BLaER1 (cell line): ENCODE data around the gene ATG9A.

Experiments
- H3K27ac ChIP-seq: shearing (Covaris generic); formaldehyde crosslinking; 2 replicates; pipeline ENCODE4 v1.8.1; 2022
- H3K27me3 ChIP-seq: shearing (Covaris generic); formaldehyde crosslinking; 2 replicates; pipeline ENCODE4 v1.8.1; 2022
- H3K36me3 ChIP-seq: shearing (Covaris generic); formaldehyde crosslinking; 2 replicates; pipeline ENCODE4 v1.8.1; 2022
- H3K4me1 ChIP-seq: shearing (Covaris generic); formaldehyde crosslinking; 2 replicates; pipeline ENCODE4 v1.8.1; 2022
- H3K4me2 ChIP-seq: shearing (Covaris generic); formaldehyde crosslinking; 2 replicates; pipeline ENCODE4 v1.8.1; 2022
- H3K4me3 ChIP-seq: shearing (Covaris generic); formaldehyde crosslinking; 2 replicates; pipeline ENCODE4 v1.8.1; 2022
- H3K9ac ChIP-seq: shearing (Covaris generic); formaldehyde crosslinking; 2 replicates; pipeline ENCODE4 v1.8.1; 2022
- H3K9me3 ChIP-seq: shearing (Covaris generic); formaldehyde crosslinking; 2 replicates; pipeline ENCODE4 v1.8.1; 2022
- H4K20me1 ChIP-seq: shearing (Covaris generic); formaldehyde crosslinking; 2 replicates; pipeline ENCODE4 v1.8.1; 2022
- Cebpa-rat ChIP-seq: shearing (Covaris generic); IDR thresholded peaks from 2 replicates; pipeline ENCODE4 v1.8.1; 2022

ATG9A gene

GRCh38 chr2:219246559-219246958 is 17.1 kb upstream of the ATG9A start:
- Histone ChIP-seq H4K20me1 (0 out of 2 replicates have a peak, but pooled peaks cover 5% of the 10 kb centered on the region), H3K9ac (peak overlapping the region; percentile 94; the same call in 1 of the 2 replicates), H3K27me3 (no peaks in the 10 kb centered on the region), H3K4me2 (peak overlapping the region; percentile 98), H3K36me3 (peaks cover 18% of the 10 kb centered on the region; the same call in 1 of the 2 replicates), H3K9me3 (no peaks in the 10 kb centered on the region), H3K4me3 (peak overlapping the region; percentile 94; the same call in 1 of the 2 replicates), H3K27ac (no peak overlapping the region), H3K4me1 (peaks cover 70% of the 10 kb centered on the region)
- no peak for TF ChIP-seq Cebpa-rat

GRCh38 chr2:219245899-219246230 is 16.4 kb upstream of the ATG9A start:
- H4K20me1 ChIP-seq, result 0 out of 2 replicates have a peak, but pooled peaks cover 5% of the 10 kb centered on the region
- peaks cover 63% of the 10 kb centered on the region for H3K4me1 ChIP-seq
- H3K27ac ChIP-seq, result peak overlapping the region; percentile 94

GRCh38 chr2:219245148-219245898 is 15.9 kb upstream of the ATG9A start, which contains the start of the genes GLB1L and STK16:
Gene GLB1L, minus strand, starts transcription at chr2:219245444. Its CDS starts 1,871 bp downstream, at chr2:219243573.
Gene STK16, plus strand, starts transcription at chr2:219245479. Its CDS starts 521 bp downstream, at chr2:219246000.
- peak within 1 kb of the TSS; percentile 94 for H3K4me3 ChIP-seq
- no peak for TF ChIP-seq Cebpa-rat
- peak within 1 kb of the TSS; percentile 94 for H3K9ac ChIP-seq
- peak within 1 kb of the TSS; percentile 94 for H3K27ac ChIP-seq
- H3K9me3 ChIP-seq, result no peaks in the 10 kb centered on the region
- H3K36me3 ChIP-seq, result peaks cover 12% of the 10 kb centered on the region; the same call in 1 of the 2 replicates
- 0 out of 2 replicates have a peak, but pooled peaks cover 5% of the 10 kb centered on the region for H4K20me1 ChIP-seq
- H3K4me2 ChIP-seq, result peak within 1 kb of the TSS; percentile 98
- peaks cover 58% of the 10 kb centered on the region for H3K4me1 ChIP-seq
- no peaks in the 10 kb centered on the region for H3K27me3 ChIP-seq

More at GRCh38 chr2:219245899-219246230, 16.4 kb upstream of the ATG9A start:
- no peaks in the 10 kb centered on the region for H3K27me3 ChIP-seq
- H3K9me3 ChIP-seq, result no peaks in the 10 kb centered on the region
- no peak for TF ChIP-seq Cebpa-rat
- peak overlapping the region; percentile 98 for H3K4me2 ChIP-seq
- H3K4me3 ChIP-seq, result peak overlapping the region; percentile 94
- peaks cover 17% of the 10 kb centered on the region; the same call in 1 of the 2 replicates for H3K36me3 ChIP-seq
- H3K9ac ChIP-seq, result peak overlapping the region; percentile 94

GRCh38 chr2:219244789-219245147 is 15.3 kb upstream of the ATG9A start:
- Histone ChIP-seq H3K36me3 (peaks cover 8% of the 10 kb centered on the region; the same call in 1 of the 2 replicates), H3K9me3 (no peaks in the 10 kb centered on the region), H4K20me1 (0 out of 2 replicates have a peak, but pooled peaks cover 5% of the 10 kb centered on the region), H3K9ac (peak overlapping the region; percentile 94), H3K4me2 (peak overlapping the region; percentile 98), H3K27ac (peak overlapping the region; percentile 94), H3K27me3 (no peaks in the 10 kb centered on the region), H3K4me1 (peaks cover 52% of the 10 kb centered on the region), H3K4me3 (peak overlapping the region; percentile 94)
- TF ChIP-seq Cebpa-rat, result no peak

- Histone ChIP-seq H4K20me1 (no peaks in the 10 kb centered on the region), H3K4me1 (peaks cover 38% of the 10 kb centered on the region), H3K27ac (no peak overlapping the region), H3K36me3 (peaks cover 20% of the 10 kb centered on the region), H3K9ac (no peak overlapping the region), H3K4me3 (no peak overlapping the region), H3K4me2 (no peak overlapping the region), H3K27me3 (no peaks in the 10 kb centered on the region), H3K9me3 (no peaks in the 10 kb centered on the region)
- no peak for TF ChIP-seq Cebpa-rat
These were observed 13.9 kb upstream of the ATG9A start for GRCh38 chr2:219243291-219243761.

DNA sequence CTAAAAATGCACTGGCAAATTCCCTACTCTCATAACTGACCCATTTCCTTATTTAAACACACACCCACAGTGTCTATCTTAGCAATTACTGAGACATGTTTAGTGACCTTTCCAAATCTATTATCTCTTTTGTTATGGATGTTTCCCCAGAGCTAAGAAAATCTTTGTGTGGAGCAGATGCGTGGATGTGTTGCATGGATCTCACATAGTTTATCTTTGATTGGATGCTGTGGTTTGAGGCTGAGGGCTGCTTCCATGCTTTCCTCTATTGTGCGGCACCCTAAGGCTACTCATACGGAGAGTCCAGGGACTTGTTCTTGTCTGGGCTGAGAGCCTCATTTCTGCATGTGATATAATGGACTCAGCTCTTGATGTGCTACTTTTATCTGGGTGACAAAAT is 4.9 kb upstream of the ATG9A start:
- H3K4me1 ChIP-seq, result peaks cover 18% of the 10 kb centered on the region
- H4K20me1 ChIP-seq, result peaks cover 14% of the 10 kb centered on the region; the same call in 1 of the 2 replicates
- H3K36me3 ChIP-seq, result peaks cover 77% of the 10 kb centered on the region
- no peak overlapping the region for H3K9ac ChIP-seq
- H3K4me3 ChIP-seq, result no peak overlapping the region
- H3K9me3 ChIP-seq, result no peaks in the 10 kb centered on the region
- H3K27ac ChIP-seq, result no peak overlapping the region
- no peak for TF ChIP-seq Cebpa-rat
- H3K27me3 ChIP-seq, result no peaks in the 10 kb centered on the region
- H3K4me2 ChIP-seq, result no peak overlapping the region

DNA sequence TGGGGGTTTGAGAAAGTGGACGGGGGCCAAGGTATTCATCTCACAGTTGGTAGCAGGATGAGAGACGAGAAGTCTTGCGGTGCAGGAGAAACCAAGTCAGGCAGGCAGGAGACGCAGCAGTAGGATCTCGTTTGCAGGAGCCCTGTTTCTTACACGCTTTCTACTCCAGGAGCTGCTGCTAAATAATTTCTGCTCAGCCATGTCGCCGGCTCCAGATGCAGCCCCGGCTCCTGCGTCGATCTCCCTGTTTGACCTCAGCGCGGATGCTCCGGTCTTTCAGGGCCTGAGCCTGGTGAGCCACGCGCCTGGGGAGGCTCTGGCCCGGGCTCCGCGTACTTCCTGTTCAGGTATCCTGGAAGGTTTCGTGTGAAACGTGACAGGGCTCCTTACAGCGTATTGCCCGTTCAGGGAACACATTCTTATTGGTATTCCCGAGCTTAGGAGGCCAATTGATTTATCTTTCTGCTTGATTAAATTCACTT is 664 bp upstream of the ATG9A start:
- Histone ChIP-seq H3K9ac (peak overlapping the region; percentile 88), H3K36me3 (peaks cover 48% of the 10 kb centered on the region), H3K4me2 (peak overlapping the region; percentile 97), H3K27ac (peak overlapping the region; percentile 72), H3K4me1 (peaks cover 54% of the 10 kb centered on the region), H3K4me3 (peak overlapping the region; percentile 86), H3K27me3 (no peaks in the 10 kb centered on the region), H3K9me3 (no peaks in the 10 kb centered on the region), H4K20me1 (peaks cover 51% of the 10 kb centered on the region)
- no peak for TF ChIP-seq Cebpa-rat

DNA sequence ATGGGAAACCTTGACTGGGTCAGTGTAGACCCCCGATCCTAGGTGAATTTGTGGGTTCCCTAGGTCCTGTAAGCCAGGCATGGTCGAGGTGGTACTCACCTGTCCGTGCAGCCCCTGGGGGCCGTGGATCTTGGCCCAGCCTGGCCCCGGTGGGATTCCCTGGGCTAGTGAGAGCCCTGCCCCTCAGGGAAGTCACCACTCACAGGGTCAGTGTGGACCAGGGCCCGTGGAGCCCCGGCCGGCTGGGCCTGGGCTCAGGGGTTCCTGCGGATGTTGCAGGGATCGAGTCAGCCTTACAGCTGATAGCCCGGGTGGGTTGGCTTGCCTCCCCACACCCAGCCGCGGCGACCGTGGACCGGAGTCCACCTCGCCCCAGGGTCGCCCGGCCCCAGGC is 528 bp downstream of the ATG9A start:
- H3K27ac ChIP-seq, result peak overlapping the region; percentile 84

GRCh38 chr2:219228041-219228910 is 1.2 kb downstream of the ATG9A start:
- TF ChIP-seq Cebpa-rat, result no peak
- peaks cover 58% of the 10 kb centered on the region for H4K20me1 ChIP-seq
- H3K4me3 ChIP-seq, result peak overlapping the region; percentile 86
- peak overlapping the region; percentile 84 for H3K27ac ChIP-seq
- peak overlapping the region; percentile 88 for H3K4me2 ChIP-seq
- no peaks in the 10 kb centered on the region for H3K9me3 ChIP-seq
- no peaks in the 10 kb centered on the region for H3K27me3 ChIP-seq
- H3K4me1 ChIP-seq, result peaks cover 58% of the 10 kb centered on the region
- H3K9ac ChIP-seq, result peak overlapping the region; percentile 88
- H3K36me3 ChIP-seq, result peaks cover 48% of the 10 kb centered on the region

More for the DNA sequence above, 528 bp downstream of the ATG9A start:
- TF ChIP-seq Cebpa-rat, result no peak
- peaks cover 58% of the 10 kb centered on the region for H3K4me1 ChIP-seq
- H3K9me3 ChIP-seq, result no peaks in the 10 kb centered on the region
- peak overlapping the region; percentile 88 for H3K4me2 ChIP-seq
- H3K27me3 ChIP-seq, result no peaks in the 10 kb centered on the region
- H4K20me1 ChIP-seq, result peaks cover 55% of the 10 kb centered on the region
- H3K9ac ChIP-seq, result peak overlapping the region; percentile 88
- peaks cover 48% of the 10 kb centered on the region for H3K36me3 ChIP-seq
- H3K4me3 ChIP-seq, result peak overlapping the region; percentile 86
